Endodermal cell (in vitro differentiated cells): ENCODE measurements around the gene MRPL18. TPM values are rescaled to one million over a fixed set of nuclear protein-coding genes. Genes with fewer than 3 reads are reported as not detected.

Experiments
- DNase-seq: peaks from one replicate; pipeline ENCODE4 v3.0.0-alpha.2; 2017
- H3K27ac ChIP-seq: 2 replicates; pipeline ENCODE4 v1.5.1; 2013; ENCODE audit warnings: mild to moderate bottlenecking, low read depth, low read length, moderate library complexity
- H3K27me3 ChIP-seq: 2 replicates; pipeline ENCODE4 v1.6.1; 2013; ENCODE audit warnings: mild to moderate bottlenecking, low read length, moderate library complexity; ENCODE audit not compliant: insufficient read depth, control insufficient read depth, poor library complexity, severe bottlenecking
- H3K36me3 ChIP-seq: 2 replicates; pipeline ENCODE4 v1.7.0; 2013; ENCODE audit warnings: mild to moderate bottlenecking, low read length, moderate library complexity; ENCODE audit not compliant: control insufficient read depth, insufficient read depth
- H3K4me1 ChIP-seq: one replicate; pipeline ENCODE4 v1.7.0; 2013; ENCODE audit warnings: low read length; ENCODE audit not compliant: control insufficient read depth, insufficient read depth
- H3K4me3 ChIP-seq: 2 replicates; pipeline ENCODE4 v1.5.1; 2013; ENCODE audit warnings: mild to moderate bottlenecking, low read length, moderate library complexity
- H3K9ac ChIP-seq: 2 replicates; pipeline ENCODE4 v1.6.1; 2013; ENCODE audit warnings: mild to moderate bottlenecking, low read length, moderate library complexity; ENCODE audit not compliant: poor library complexity, severe bottlenecking; ENCODE audit errors: extremely low read depth
- H3K9me3 ChIP-seq: 2 replicates; pipeline ENCODE4 v1.6.1; 2013; ENCODE audit warnings: mild to moderate bottlenecking, low read length, moderate library complexity; ENCODE audit not compliant: control insufficient read depth
- H3K27ac Mint-ChIP-seq: 2 replicates; pipeline ENCODE4 v1.8.0; 2020; ENCODE audit warnings: mixed read lengths
- H3K27me3 Mint-ChIP-seq: 2 replicates; pipeline ENCODE4 v1.8.0; 2021; ENCODE audit warnings: mild to moderate bottlenecking, mixed read lengths; ENCODE audit not compliant: insufficient read depth
- H3K36me3 Mint-ChIP-seq: 2 replicates; pipeline ENCODE4 v1.8.0; 2020; ENCODE audit warnings: low read depth, mixed read lengths
- H3K4me1 Mint-ChIP-seq: 2 replicates; pipeline ENCODE4 v1.8.0; 2020; ENCODE audit warnings: mixed read lengths
- H3K4me3 Mint-ChIP-seq: 2 replicates; pipeline ENCODE4 v1.8.0; 2020; ENCODE audit warnings: mild to moderate bottlenecking, moderate library complexity, mixed read lengths
- H3K9me3 Mint-ChIP-seq: 2 replicates; pipeline ENCODE4 v1.8.0; 2020; ENCODE audit warnings: mild to moderate bottlenecking, mixed read lengths
- CTCF ChIP-seq: fragments of 200-600 bp; sonication (generic); conservative IDR thresholded peaks from 2 replicates; pipeline ENCODE4 v1.5.0; 2021; ENCODE audit warnings: antibody characterized with exemption, mild to moderate bottlenecking
- WGBS, 2 experiments: methylation state at CpG; one replicate each; pipeline versions ENCODE4 v1.1.5 to v1.1.7; 2013; ENCODE audit warnings: missing lambda C conversion rate in 2 of 2, mixed read lengths in 1 of 2; ENCODE audit not compliant: insufficient coverage in 1 of 2, insufficient read length in 1 of 2; 5-methylcytosine and 5-hydroxymethylcytosine counted together
- total RNA-seq, 2 donors: library from RNA; stranded (reverse); fragmentation: NEBNext Ultra II Directional in 1 of 2; extraction: Animal tissue kit (Norgen Biotek cat#: 25700) in 1 of 2; gene quantifications; 2 replicates in 1 of 2; 3 replicates in 1 of 2; pipeline ENCODE4 v1.2.1, GENCODE V29; 2021

The MRPL18 gene
- total RNA-seq, 2 donors from 2014 or later, result 46.7 to 56.9 TPM

- H3K36me3 ChIP-seq, result no peaks in the 10 kb centered on the region
- H3K4me1 ChIP-seq, result peaks cover 6% of the 10 kb centered on the region
- Mint-ChIP-seq H3K27ac (no peak overlapping the region), H3K36me3 (no peaks in the 10 kb centered on the region), H3K4me3 (no peak overlapping the region), H3K27me3 (peaks cover under 1% of the 10 kb centered on the region), H3K4me1 (peaks cover 9% of the 10 kb centered on the region), H3K9me3 (no peaks in the 10 kb centered on the region)
- H3K9ac ChIP-seq, result no peak overlapping the region
- no peak for TF ChIP-seq CTCF
- no peaks in the 10 kb centered on the region for H3K9me3 ChIP-seq
- H3K27ac ChIP-seq, result no peak overlapping the region
- H3K27me3 ChIP-seq, result no peaks in the 10 kb centered on the region
- H3K4me3 ChIP-seq, result no peak overlapping the region
- WGBS, 2 experiments, result 96 to 100% methylated on average over 2 to 13 of the region's 13 CpGs
- DNase-seq, result no peak
These were observed 35.7 kb downstream of the MRPL18 start for GRCh38 chr6:159826004-159826403.

GRCh38 chr6:159826968-159827647 is 36.8 kb downstream of the MRPL18 start:
- Mint-ChIP-seq H3K27ac (no peak overlapping the region), H3K4me1 (peaks cover 17% of the 10 kb centered on the region), H3K9me3 (no peaks in the 10 kb centered on the region), H3K36me3 (no peaks in the 10 kb centered on the region), H3K27me3 (peaks cover 2% of the 10 kb centered on the region), H3K4me3 (no peak overlapping the region)
- no peaks in the 10 kb centered on the region for H3K27me3 ChIP-seq
- 96% methylated on average over 16 of the region's 16 CpGs; no CpG with 5 or more reads in 1 of the 2 experiments for WGBS, 2 experiments
- no peak overlapping the region for H3K27ac ChIP-seq
- TF ChIP-seq CTCF, result no peak
- H3K36me3 ChIP-seq, result no peaks in the 10 kb centered on the region
- no peak for DNase-seq
- H3K9me3 ChIP-seq, result no peaks in the 10 kb centered on the region
- no peak overlapping the region for H3K9ac ChIP-seq
- peaks cover 6% of the 10 kb centered on the region for H3K4me1 ChIP-seq
- no peak overlapping the region for H3K4me3 ChIP-seq

GRCh38 chr6:159828074-159828473 is 37.8 kb downstream of the MRPL18 start:
- no peaks in the 10 kb centered on the region for H3K36me3 Mint-ChIP-seq
- H3K27ac Mint-ChIP-seq, result no peak overlapping the region
- peaks cover 17% of the 10 kb centered on the region for H3K4me1 Mint-ChIP-seq
- H3K9ac ChIP-seq, result no peak overlapping the region
- TF ChIP-seq CTCF, result no peak
- 80 to 87% methylated on average over 3 to 6 of the region's 7 CpGs for WGBS, 2 experiments
- no peak overlapping the region for H3K4me3 ChIP-seq
- no peak overlapping the region for H3K27ac ChIP-seq
- no peak for DNase-seq
- no peaks in the 10 kb centered on the region for H3K9me3 ChIP-seq
- H3K4me1 ChIP-seq, result peaks cover 6% of the 10 kb centered on the region
- H3K27me3 Mint-ChIP-seq, result peaks cover 2% of the 10 kb centered on the region
- H3K9me3 Mint-ChIP-seq, result no peaks in the 10 kb centered on the region
- H3K4me3 Mint-ChIP-seq, result no peak overlapping the region
- H3K36me3 ChIP-seq, result no peaks in the 10 kb centered on the region
- H3K27me3 ChIP-seq, result no peaks in the 10 kb centered on the region
